Endodermal cell (in vitro differentiated cells): Measurements from ENCODE around the gene CXCR2. TPM values are rescaled to one million over a fixed set of nuclear protein-coding genes. Genes with fewer than 3 reads are reported as not detected.

ENCODE experiments used
- DNase-seq: peaks from one replicate; pipeline ENCODE4 v3.0.0-alpha.2; 2017
- H3K27ac ChIP-seq: 2 replicates; pipeline ENCODE4 v1.5.1; 2013; ENCODE audit warnings: mild to moderate bottlenecking, low read depth, low read length, moderate library complexity
- H3K27me3 ChIP-seq: 2 replicates; pipeline ENCODE4 v1.6.1; 2013; ENCODE audit warnings: mild to moderate bottlenecking, low read length, moderate library complexity; ENCODE audit not compliant: insufficient read depth, control insufficient read depth, poor library complexity, severe bottlenecking
- H3K36me3 ChIP-seq: 2 replicates; pipeline ENCODE4 v1.7.0; 2013; ENCODE audit warnings: mild to moderate bottlenecking, low read length, moderate library complexity; ENCODE audit not compliant: control insufficient read depth, insufficient read depth
- H3K4me1 ChIP-seq: one replicate; pipeline ENCODE4 v1.7.0; 2013; ENCODE audit warnings: low read length; ENCODE audit not compliant: control insufficient read depth, insufficient read depth
- H3K4me3 ChIP-seq: 2 replicates; pipeline ENCODE4 v1.5.1; 2013; ENCODE audit warnings: mild to moderate bottlenecking, low read length, moderate library complexity
- H3K9ac ChIP-seq: 2 replicates; pipeline ENCODE4 v1.6.1; 2013; ENCODE audit warnings: mild to moderate bottlenecking, low read length, moderate library complexity; ENCODE audit not compliant: poor library complexity, severe bottlenecking; ENCODE audit errors: extremely low read depth
- H3K9me3 ChIP-seq: 2 replicates; pipeline ENCODE4 v1.6.1; 2013; ENCODE audit warnings: mild to moderate bottlenecking, low read length, moderate library complexity; ENCODE audit not compliant: control insufficient read depth
- H3K27ac Mint-ChIP-seq: 2 replicates; pipeline ENCODE4 v1.8.0; 2020; ENCODE audit warnings: mixed read lengths
- H3K27me3 Mint-ChIP-seq: 2 replicates; pipeline ENCODE4 v1.8.0; 2021; ENCODE audit warnings: mild to moderate bottlenecking, mixed read lengths; ENCODE audit not compliant: insufficient read depth
- H3K36me3 Mint-ChIP-seq: 2 replicates; pipeline ENCODE4 v1.8.0; 2020; ENCODE audit warnings: low read depth, mixed read lengths
- H3K4me1 Mint-ChIP-seq: 2 replicates; pipeline ENCODE4 v1.8.0; 2020; ENCODE audit warnings: mixed read lengths
- H3K4me3 Mint-ChIP-seq: 2 replicates; pipeline ENCODE4 v1.8.0; 2020; ENCODE audit warnings: mild to moderate bottlenecking, moderate library complexity, mixed read lengths
- H3K9me3 Mint-ChIP-seq: 2 replicates; pipeline ENCODE4 v1.8.0; 2020; ENCODE audit warnings: mild to moderate bottlenecking, mixed read lengths
- CTCF ChIP-seq: fragments of 200-600 bp; sonication (generic); conservative IDR thresholded peaks from 2 replicates; pipeline ENCODE4 v1.5.0; 2021; ENCODE audit warnings: antibody characterized with exemption, mild to moderate bottlenecking
- WGBS, 2 experiments: methylation state at CpG; one replicate each; pipeline versions ENCODE4 v1.1.5 to v1.1.7; 2013; ENCODE audit warnings: missing lambda C conversion rate in 2 of 2, mixed read lengths in 1 of 2; ENCODE audit not compliant: insufficient coverage in 1 of 2, insufficient read length in 1 of 2; 5-methylcytosine and 5-hydroxymethylcytosine counted together
- total RNA-seq, 2 donors: library from RNA; stranded (reverse); fragmentation: NEBNext Ultra II Directional in 1 of 2; extraction: Animal tissue kit (Norgen Biotek cat#: 25700) in 1 of 2; gene quantifications; 2 replicates in 1 of 2; 3 replicates in 1 of 2; pipeline ENCODE4 v1.2.1, GENCODE V29; 2021

CXCR2 gene
- total RNA-seq, 2 donors from 2014 or later, result not detected

- no peak overlapping the region for H3K9ac ChIP-seq
- no peak overlapping the region for H3K27ac Mint-ChIP-seq
- no peak for DNase-seq
- H3K27ac ChIP-seq, result no peak overlapping the region
- H3K27me3 ChIP-seq, result peaks cover 33% of the 10 kb centered on the region
- peaks cover under 1% of the 10 kb centered on the region for H3K9me3 Mint-ChIP-seq
- H3K4me1 ChIP-seq, result no peaks in the 10 kb centered on the region
- H3K4me3 ChIP-seq, result no peak overlapping the region
- WGBS, 2 experiments, result 86 to 100% methylated on average over 1 to 3 of the region's 3 CpGs
- H3K4me1 Mint-ChIP-seq, result no peaks in the 10 kb centered on the region
- H3K27me3 Mint-ChIP-seq, result peaks cover 22% of the 10 kb centered on the region
- peaks cover under 1% of the 10 kb centered on the region for H3K9me3 ChIP-seq
- H3K4me3 Mint-ChIP-seq, result no peak overlapping the region
- H3K36me3 ChIP-seq, result no peaks in the 10 kb centered on the region
- H3K36me3 Mint-ChIP-seq, result no peaks in the 10 kb centered on the region
- TF ChIP-seq CTCF, result no peak
These were observed 34.1 kb upstream of the CXCR2 start for GRCh38 chr2:218091746-218092145.

- H3K36me3 ChIP-seq, result no peaks in the 10 kb centered on the region
- H3K9ac ChIP-seq, result no peak overlapping the region
- TF ChIP-seq CTCF, result peak; percentile 57
- no peaks in the 10 kb centered on the region for H3K4me1 Mint-ChIP-seq
- WGBS, 2 experiments, result 85% methylated on average over 2 of the region's 3 CpGs
- H3K4me3 Mint-ChIP-seq, result no peak overlapping the region
- peaks cover 34% of the 10 kb centered on the region for H3K27me3 Mint-ChIP-seq
- no peak overlapping the region for H3K4me3 ChIP-seq
- no peaks in the 10 kb centered on the region for H3K4me1 ChIP-seq
- no peaks in the 10 kb centered on the region for H3K9me3 Mint-ChIP-seq
- peaks cover 28% of the 10 kb centered on the region for H3K27me3 ChIP-seq
- DNase-seq, result no peak
- H3K36me3 Mint-ChIP-seq, result no peaks in the 10 kb centered on the region
- no peak overlapping the region for H3K27ac Mint-ChIP-seq
- H3K9me3 ChIP-seq, result no peaks in the 10 kb centered on the region
- H3K27ac ChIP-seq, result no peak overlapping the region
These were observed 31.9 kb upstream of the CXCR2 start for GRCh38 chr2:218093879-218094278.

- no peak overlapping the region for H3K4me3 ChIP-seq
- H3K27me3 ChIP-seq, result peaks cover 26% of the 10 kb centered on the region
- H3K4me3 Mint-ChIP-seq, result no peak overlapping the region
- TF ChIP-seq CTCF, result no peak
- H3K27ac ChIP-seq, result no peak overlapping the region
- no peak overlapping the region for H3K27ac Mint-ChIP-seq
- WGBS, 2 experiments, result 80 to 81% methylated on average over 7 to 8 of the region's 8 CpGs
- no peak overlapping the region for H3K9ac ChIP-seq
- no peaks in the 10 kb centered on the region for H3K36me3 ChIP-seq
- no peaks in the 10 kb centered on the region for H3K9me3 ChIP-seq
- H3K36me3 Mint-ChIP-seq, result no peaks in the 10 kb centered on the region
- H3K4me1 Mint-ChIP-seq, result no peaks in the 10 kb centered on the region
- no peaks in the 10 kb centered on the region for H3K9me3 Mint-ChIP-seq
- no peaks in the 10 kb centered on the region for H3K4me1 ChIP-seq
- DNase-seq, result no peak
- peaks cover 36% of the 10 kb centered on the region for H3K27me3 Mint-ChIP-seq
These were observed 30.0 kb upstream of the CXCR2 start for GRCh38 chr2:218095853-218096252.
